NCI-H1694 treated with DMSO at 0.1 percent for 48 hours (cell line): ENCODE data around the gene TST.
A peak's percentile ranks its signal among the peaks of the same experiment; 100 is the strongest.

ENCODE experiments used
- DNase-seq: peaks from one replicate; lab custom pipeline; 2025; lab: John Stamatoyannopoulos, UW

The TST gene

GRCh38 chr22:36982136-36982535 lies 37.1 kb downstream of the TST start:
- DNase-seq = no peak

- DNase-seq = no peak
These were observed 37.9 kb downstream of the TST start for GRCh38 chr22:36981247-36981775.

GRCh38 chr22:36979016-36979910 lies 40.0 kb downstream of the TST start:
- DNase-seq = no peak

- peak; percentile 63 for DNase-seq
These were observed 41.1 kb downstream of the TST start for GRCh38 chr22:36977947-36978660.

DNA sequence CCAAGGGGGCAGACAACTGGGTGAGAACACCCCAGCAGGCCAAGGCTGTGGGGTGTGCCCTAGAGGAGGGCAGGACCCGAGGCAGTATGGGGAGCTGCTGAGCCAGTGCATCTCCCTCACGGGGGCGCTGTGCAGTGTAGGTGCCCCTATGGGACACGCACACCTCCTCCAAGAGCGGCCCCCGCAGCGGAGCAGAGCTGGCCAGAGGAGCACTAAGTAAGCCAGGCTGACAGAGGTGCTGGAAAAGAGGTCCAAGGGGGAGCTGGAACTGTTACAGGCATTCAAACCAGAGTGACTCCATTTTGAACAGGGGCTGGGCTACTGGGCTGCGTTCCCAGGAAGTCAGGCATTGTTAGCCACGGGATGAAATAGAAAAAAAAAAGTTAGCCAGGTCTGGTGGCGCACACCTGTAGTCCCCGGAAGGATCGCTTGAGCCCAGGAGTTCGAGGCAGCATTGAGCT lies 41.8 kb downstream of the TST start:
- DNase-seq = peak; percentile 23

- DNase-seq = no peak
These were observed 42.6 kb downstream of the TST start for GRCh38 chr22:36976606-36977005.

DNA sequence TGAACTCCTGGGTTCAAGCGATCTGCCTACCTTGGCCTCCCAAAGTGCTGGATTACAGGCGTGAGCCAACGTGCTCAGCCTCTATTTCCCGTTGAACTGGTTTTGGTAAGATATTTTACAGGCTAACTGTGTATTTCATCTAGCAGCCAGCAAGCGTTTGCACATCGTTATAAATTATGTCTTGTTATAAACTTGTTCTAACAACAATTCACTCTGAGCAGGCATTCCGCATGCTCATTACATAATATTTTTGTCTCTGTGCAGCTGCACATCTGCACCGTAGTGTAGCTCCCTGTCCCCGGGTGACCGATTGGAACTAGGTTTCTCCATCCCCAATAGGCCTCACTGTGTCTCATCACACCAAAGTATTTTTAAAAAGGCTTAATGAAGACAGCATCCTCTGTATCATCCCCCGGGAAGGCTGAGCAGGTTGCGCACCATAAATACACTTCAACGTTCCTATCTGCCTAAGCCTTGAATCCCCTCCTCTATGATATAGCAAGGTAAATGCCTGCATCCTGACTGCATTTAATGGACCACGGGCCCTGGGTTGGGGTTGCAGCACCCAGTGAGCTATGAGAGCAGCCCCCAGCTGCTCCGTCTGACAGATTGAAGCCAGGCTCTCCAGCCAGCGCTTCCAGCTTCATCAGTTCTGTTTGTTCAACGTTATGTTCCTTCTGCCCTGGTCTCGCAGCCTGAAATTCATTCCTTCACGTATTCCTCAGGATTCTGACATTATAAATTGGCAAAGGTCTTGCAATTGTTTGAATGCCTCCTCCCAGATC lies 47.7 kb downstream of the TST start:
- no peak for DNase-seq

- no peak for DNase-seq
These were observed 50.8 kb downstream of the TST start for GRCh38 chr22:36968249-36968964.

DNA sequence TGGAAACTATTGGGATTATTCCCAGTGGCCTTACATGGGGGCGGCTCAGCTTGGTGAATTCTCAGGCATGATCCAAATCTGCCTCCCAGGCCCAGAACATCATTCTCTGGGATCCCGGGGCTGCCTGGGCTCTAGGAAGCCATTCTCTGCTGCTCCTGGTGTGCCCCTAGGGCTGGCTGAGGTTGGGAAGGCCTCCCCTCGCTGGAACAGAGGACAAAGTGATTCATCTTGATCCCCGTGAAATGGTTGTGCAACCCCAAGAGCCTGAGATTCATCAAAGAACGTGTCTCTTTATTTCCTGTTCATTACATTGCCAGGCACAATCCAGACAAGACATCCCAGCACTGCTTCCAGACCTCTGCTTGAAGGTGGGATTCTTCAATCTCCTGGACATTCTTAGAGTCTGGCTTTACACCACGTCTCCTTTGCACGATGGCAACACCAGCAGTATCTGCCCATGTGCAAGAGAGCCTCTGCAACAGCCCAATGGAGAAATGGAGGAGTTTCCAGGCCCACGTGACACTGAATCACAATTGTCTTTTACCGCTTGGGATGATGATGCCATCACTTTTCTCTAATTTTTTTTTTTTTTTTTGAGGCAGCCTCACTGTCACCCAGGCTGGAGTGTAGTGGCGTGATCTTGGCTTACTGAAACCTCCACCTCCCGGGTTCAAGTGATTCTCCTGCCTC lies 52.3 kb downstream of the TST start:
- no peak for DNase-seq

GRCh38 chr22:36965696-36966095 lies 53.6 kb downstream of the TST start:
- no peak for DNase-seq

DNA sequence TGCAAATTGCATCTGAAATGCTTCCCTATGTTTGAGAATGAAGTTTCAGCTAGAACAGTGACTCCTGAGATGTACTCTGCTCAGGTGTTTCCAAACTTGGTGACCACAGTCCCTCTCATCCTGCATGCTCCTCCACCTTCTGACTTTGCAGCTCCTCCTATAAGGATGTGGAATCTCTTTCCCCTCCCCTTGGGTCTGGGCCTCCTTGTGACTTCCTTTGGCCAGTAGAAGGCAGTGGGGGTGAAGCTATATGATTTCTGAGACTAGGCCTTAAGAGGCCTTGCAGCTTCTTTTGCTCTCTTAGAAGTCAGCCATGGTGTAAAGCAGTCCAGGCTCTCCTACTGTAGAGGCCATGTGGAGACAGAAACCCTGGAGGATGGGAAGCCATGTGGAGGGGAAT lies 55.1 kb downstream of the TST start:
- no peak for DNase-seq

DNA sequence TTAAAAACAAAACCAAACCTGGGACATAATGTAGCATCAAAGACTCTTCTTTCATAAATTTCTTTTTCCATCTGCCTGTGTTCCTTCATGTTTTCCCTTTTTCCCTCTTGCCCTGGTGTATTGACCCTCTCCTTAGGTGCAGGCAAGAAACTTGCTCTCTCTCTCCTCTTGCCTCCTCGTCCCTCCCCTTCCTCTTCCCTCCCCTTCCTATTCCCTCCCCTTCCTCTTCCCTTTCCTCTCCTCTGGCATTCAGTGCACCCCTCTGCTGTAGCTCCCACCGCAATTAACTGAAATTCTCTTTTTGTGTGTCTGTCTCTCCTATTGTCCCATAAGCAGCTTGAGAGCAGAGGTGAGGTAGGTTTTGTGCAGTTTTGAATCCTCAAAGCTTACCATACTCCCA lies 55.9 kb downstream of the TST start:
- no peak for DNase-seq

- no peak for DNase-seq
These were observed 57.6 kb downstream of the TST start for GRCh38 chr22:36961626-36962025.
